Activated T-helper 17 cell treated with anti-CD3 and anti-CD28 coated beads, Interleukin-2, amount 50 U/mL, for 72 hours (primary cell): Measurements from ENCODE around the gene GTSE1. TPM values are rescaled to one million over a fixed set of nuclear protein-coding genes. Genes with fewer than 3 reads are reported as not detected.

Experiments used
- ATAC-seq: fragments of 150-1000 bp; cut with Tn5 transposase; replicated peaks from 2 replicates; pipeline ENCODE4 v1.10.0; 2021; ENCODE audit warnings: mild to moderate bottlenecking, moderate library complexity
- H3K27ac Mint-ChIP-seq: one replicate; pipeline ENCODE4 v1.8.0; 2022; ENCODE audit warnings: mixed read lengths
- H3K27me3 Mint-ChIP-seq: one replicate; pipeline ENCODE4 v1.8.0; 2022; ENCODE audit warnings: mixed read lengths
- H3K36me3 Mint-ChIP-seq: one replicate; pipeline ENCODE4 v1.8.0; 2022; ENCODE audit warnings: low read depth, mild to moderate bottlenecking, mixed read lengths
- H3K4me1 Mint-ChIP-seq: one replicate; pipeline ENCODE4 v1.8.0; 2022; ENCODE audit warnings: mixed read lengths
- H3K4me3 Mint-ChIP-seq: one replicate; pipeline ENCODE4 v1.8.0; 2022; ENCODE audit warnings: mild to moderate bottlenecking, mixed read lengths
- H3K9me3 Mint-ChIP-seq: one replicate; pipeline ENCODE4 v1.8.0; 2022; ENCODE audit warnings: mixed read lengths
- total RNA-seq, 2 donors: library from RNA; stranded (reverse); gene quantifications; one replicate each; pipeline ENCODE4 v1.2.3, GENCODE V29; 2022

The GTSE1 gene
- total RNA-seq, 2 donors from 2014 or later = 36.9 to 62.1 TPM

DNA sequence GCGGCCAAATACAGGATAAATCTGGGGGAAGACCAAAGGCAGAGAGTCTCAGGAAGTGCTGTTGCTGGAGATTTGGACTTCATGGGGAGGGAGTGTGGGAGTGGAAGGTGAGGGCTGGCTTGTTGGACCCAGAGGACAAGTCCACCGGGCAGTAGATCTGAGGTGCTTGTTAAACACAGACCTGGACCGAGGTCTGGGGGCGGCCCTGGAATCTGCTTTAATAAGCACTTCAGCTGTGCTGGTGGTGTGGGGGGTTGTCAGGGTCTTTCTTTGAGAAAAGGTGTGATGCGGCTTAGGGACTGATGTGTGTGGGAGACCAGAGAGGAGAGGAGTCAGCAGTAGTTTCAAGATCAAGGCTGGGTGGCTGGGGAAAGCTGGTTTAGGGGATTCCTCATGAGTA is 43.3 kb downstream of the GTSE1 start:
- H3K4me3 Mint-ChIP-seq = no peak overlapping the region
- H3K27ac Mint-ChIP-seq = peak overlapping the region; percentile 21
- ATAC-seq = no peak
- no peaks in the 10 kb centered on the region for H3K27me3 Mint-ChIP-seq
- H3K9me3 Mint-ChIP-seq = no peaks in the 10 kb centered on the region
- H3K4me1 Mint-ChIP-seq = peaks cover 25% of the 10 kb centered on the region
- H3K36me3 Mint-ChIP-seq = peaks cover 88% of the 10 kb centered on the region

DNA sequence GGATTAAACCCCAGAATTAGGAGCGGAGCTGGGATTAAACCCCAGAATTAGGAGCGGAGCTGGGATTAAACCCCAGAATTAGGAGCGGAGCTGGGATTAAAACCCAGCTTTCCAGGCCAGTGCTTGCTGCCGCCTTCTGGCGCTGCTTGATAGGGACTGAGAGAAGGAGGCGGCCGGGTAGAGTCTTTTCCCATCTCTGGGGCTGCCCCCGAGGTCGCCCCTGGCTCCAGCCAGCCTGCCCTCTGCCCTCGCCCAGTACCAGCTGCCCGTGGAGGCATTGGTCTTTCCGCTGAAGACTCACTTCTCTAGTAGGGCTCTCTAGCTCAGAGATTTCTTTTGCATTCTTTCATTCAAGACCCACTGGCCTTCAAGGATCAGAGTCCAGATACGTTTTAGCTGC is 44.0 kb downstream of the GTSE1 start:
- peaks cover 95% of the 10 kb centered on the region for H3K36me3 Mint-ChIP-seq

DNA sequence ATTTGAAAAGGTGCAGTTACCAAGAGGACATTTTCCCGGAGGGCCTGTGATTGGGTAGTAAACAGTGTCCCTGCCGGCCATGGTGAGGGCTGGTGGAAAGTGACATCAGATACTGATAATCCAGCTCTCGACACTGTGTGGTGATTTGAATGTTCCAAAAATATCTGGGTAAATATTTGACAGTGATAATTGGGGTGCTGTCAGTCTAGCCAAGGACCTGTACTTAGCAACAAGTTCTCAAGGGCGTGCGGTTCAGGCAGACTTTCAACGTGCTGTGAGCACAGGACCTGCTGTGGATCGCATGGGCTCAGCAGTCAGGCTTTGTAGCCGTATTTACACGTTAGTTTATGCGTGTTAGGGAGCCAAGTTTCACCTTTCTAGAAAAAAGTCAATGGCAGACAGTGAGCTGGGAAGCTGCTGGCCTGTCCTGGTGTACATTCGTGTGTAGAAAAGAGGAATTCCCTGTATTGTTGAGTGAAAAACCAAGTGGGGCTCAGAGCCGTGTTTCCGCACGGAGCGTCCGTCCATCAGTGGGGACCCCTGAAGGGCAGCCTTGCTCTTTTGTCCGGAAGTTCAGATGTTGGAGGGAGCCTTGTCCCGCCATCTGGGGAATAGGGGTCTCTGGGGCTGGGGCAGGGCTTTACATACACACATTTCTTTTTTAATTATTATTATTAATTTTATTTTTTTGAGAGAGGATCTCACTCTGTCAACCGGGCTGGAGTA is 50.2 kb downstream of the GTSE1 start:
- Mint-ChIP-seq H3K36me3 (peaks cover 99% of the 10 kb centered on the region), H3K27me3 (no peaks in the 10 kb centered on the region), H3K9me3 (no peaks in the 10 kb centered on the region), H3K4me1 (no peaks in the 10 kb centered on the region), H3K4me3 (no peak overlapping the region), H3K27ac (no peak overlapping the region)
- no peak for ATAC-seq

More for the DNA sequence above, 44.0 kb downstream of the GTSE1 start:
- Mint-ChIP-seq H3K9me3 (no peaks in the 10 kb centered on the region), H3K27me3 (no peaks in the 10 kb centered on the region), H3K4me1 (peaks cover 25% of the 10 kb centered on the region), H3K27ac (no peak overlapping the region), H3K4me3 (no peak overlapping the region)
- no peak for ATAC-seq

DNA sequence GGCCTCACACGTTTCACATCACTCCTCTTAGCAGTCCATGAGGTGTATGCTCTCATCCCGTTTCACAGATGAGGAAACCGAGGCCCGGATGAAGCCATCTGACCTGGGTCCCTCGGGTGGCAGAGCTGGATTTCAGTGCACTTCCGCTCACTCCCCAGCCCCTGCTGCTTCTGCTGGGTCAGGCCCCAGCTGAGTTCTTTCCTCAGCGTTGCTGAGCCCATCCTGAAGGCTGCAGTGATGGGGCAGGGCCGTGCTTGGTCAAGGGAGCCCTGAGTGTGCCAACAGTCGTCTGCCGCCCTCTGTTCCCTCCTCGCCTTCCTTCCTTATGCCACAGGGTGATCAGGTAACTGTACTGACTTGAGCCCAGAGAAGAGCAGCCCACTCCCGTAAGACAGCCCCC is 51.0 kb downstream of the GTSE1 start:
- no peaks in the 10 kb centered on the region for H3K27me3 Mint-ChIP-seq
- no peaks in the 10 kb centered on the region for H3K4me1 Mint-ChIP-seq
- no peak overlapping the region for H3K4me3 Mint-ChIP-seq
- H3K9me3 Mint-ChIP-seq = no peaks in the 10 kb centered on the region
- peaks cover 99% of the 10 kb centered on the region for H3K36me3 Mint-ChIP-seq
- ATAC-seq = no peak
- H3K27ac Mint-ChIP-seq = no peak overlapping the region

DNA sequence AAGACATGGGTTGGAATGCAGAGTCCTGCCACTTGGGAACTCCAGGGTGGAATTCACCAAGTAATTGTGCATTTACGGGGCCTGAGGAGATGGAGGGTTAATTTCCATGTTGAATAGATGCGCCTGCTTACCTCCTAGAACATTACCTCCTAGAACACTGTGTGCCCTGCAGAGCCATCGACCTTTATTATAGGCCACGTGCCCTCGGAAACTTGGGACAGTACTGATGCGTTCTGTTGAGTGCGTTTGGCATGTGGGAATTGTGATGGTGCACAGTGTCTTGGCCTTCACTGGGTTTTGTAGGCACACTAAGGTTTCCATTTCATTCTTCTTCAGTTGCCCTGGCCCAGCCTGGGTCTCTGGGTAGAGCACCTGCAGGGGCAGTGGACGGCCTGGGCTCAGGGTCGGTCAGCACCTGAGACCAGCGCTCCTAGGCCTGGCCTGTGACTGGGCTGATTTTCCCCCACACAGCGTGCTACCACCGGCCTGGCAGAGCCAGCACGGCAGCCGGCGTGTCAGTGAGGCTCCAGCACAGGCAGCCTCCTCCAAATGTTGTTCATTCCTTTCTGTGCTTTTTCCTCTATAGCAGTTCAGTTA is 51.5 kb downstream of the GTSE1 start:
- Mint-ChIP-seq H3K27ac (no peak overlapping the region), H3K4me3 (no peak overlapping the region), H3K9me3 (no peaks in the 10 kb centered on the region), H3K36me3 (peaks cover 97% of the 10 kb centered on the region), H3K27me3 (no peaks in the 10 kb centered on the region), H3K4me1 (no peaks in the 10 kb centered on the region)
- no peak for ATAC-seq

DNA sequence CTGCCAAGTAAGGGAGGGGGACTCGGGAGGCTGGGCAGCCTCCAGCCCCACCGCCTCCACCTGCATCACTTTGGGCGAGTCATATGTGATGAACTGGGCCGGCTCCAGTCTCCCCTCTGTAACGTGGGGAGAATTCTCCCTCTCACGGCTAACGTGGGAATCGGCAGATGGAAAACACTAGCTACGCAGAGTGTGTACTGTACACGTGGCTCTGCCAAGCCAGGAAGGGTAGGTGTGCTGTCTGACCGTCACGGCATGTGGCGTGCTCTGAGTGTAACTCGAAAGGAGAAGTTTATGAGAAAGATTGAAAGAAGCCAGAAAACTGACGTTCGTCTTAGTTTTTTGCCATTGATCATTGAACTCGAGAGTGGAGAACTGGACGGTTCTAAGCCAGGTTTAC is 52.6 kb downstream of the GTSE1 start:
- H3K27me3 Mint-ChIP-seq = no peaks in the 10 kb centered on the region
- H3K27ac Mint-ChIP-seq = no peak overlapping the region
- H3K36me3 Mint-ChIP-seq = peaks cover 94% of the 10 kb centered on the region
- no peaks in the 10 kb centered on the region for H3K9me3 Mint-ChIP-seq
- ATAC-seq = no peak
- no peaks in the 10 kb centered on the region for H3K4me1 Mint-ChIP-seq
- no peak overlapping the region for H3K4me3 Mint-ChIP-seq

DNA sequence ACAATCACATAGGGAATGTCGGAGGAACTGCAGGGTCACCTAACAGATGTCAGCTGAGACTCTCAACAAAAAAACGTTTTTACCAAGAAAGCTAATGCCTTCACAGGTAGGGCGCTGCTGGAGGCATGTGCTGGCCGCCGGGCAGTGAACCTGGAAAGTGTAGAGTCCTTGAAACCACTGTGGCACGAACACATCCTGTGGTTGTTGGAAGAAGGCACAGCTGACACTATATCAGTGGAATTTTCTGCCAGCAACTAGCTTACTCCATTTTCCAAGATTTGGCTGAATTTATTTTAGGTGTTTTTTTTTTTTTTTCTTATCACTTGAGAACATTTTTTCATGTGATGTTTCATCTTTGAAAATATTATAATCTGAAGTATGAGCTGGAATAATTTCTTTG is 53.0 kb downstream of the GTSE1 start:
- H3K36me3 Mint-ChIP-seq = peaks cover 90% of the 10 kb centered on the region
- no peak overlapping the region for H3K27ac Mint-ChIP-seq
- H3K4me3 Mint-ChIP-seq = no peak overlapping the region
- H3K27me3 Mint-ChIP-seq = no peaks in the 10 kb centered on the region
- no peak for ATAC-seq
- no peaks in the 10 kb centered on the region for H3K4me1 Mint-ChIP-seq
- no peaks in the 10 kb centered on the region for H3K9me3 Mint-ChIP-seq

DNA sequence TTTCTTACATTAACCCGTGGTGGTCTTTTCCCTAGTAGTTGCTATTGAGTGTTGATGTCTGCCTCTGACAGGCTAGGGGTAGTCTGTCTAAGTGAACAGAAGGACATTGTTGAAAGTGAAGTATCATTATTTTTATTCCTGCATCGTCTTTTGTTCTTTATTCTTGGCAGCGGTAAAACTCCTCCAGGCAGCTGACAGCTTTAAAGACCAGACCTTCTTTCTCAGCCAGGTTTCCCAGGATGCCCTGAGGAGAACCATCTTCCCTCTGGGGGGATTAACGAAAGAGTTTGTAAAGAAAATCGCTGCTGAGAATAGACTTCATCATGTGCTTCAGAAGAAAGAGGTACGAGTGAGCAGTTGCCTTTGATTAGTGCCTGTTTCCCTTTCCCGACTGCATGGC is 53.5 kb downstream of the GTSE1 start:
- no peak overlapping the region for H3K27ac Mint-ChIP-seq
- no peak for ATAC-seq
- no peaks in the 10 kb centered on the region for H3K9me3 Mint-ChIP-seq
- H3K27me3 Mint-ChIP-seq = no peaks in the 10 kb centered on the region
- no peaks in the 10 kb centered on the region for H3K4me1 Mint-ChIP-seq
- peaks cover 86% of the 10 kb centered on the region for H3K36me3 Mint-ChIP-seq
- no peak overlapping the region for H3K4me3 Mint-ChIP-seq

DNA sequence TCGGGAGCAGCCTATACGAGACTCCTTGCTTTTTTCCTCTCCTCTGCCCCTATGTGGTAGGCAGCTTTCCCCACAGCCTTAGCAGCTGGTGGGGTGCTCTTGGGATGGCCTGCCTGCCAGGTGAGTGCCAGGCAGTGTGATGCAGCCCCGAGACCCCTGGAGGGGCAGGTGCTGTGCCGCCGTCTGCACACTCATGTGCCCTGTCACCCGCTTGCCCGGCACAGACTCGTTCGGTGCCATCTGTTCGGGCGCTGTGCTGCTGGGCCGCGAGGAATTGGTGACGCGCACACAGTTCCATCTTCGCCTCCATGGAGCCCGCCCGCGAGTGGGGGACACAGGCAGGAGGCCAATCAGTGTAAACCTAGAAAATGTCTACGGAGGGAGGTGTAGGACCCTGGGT is 54.0 kb downstream of the GTSE1 start:
- no peaks in the 10 kb centered on the region for H3K9me3 Mint-ChIP-seq
- H3K36me3 Mint-ChIP-seq = peaks cover 86% of the 10 kb centered on the region
- H3K27ac Mint-ChIP-seq = no peak overlapping the region
- H3K27me3 Mint-ChIP-seq = no peaks in the 10 kb centered on the region
- ATAC-seq = no peak
- H3K4me3 Mint-ChIP-seq = no peak overlapping the region
- H3K4me1 Mint-ChIP-seq = no peaks in the 10 kb centered on the region

DNA sequence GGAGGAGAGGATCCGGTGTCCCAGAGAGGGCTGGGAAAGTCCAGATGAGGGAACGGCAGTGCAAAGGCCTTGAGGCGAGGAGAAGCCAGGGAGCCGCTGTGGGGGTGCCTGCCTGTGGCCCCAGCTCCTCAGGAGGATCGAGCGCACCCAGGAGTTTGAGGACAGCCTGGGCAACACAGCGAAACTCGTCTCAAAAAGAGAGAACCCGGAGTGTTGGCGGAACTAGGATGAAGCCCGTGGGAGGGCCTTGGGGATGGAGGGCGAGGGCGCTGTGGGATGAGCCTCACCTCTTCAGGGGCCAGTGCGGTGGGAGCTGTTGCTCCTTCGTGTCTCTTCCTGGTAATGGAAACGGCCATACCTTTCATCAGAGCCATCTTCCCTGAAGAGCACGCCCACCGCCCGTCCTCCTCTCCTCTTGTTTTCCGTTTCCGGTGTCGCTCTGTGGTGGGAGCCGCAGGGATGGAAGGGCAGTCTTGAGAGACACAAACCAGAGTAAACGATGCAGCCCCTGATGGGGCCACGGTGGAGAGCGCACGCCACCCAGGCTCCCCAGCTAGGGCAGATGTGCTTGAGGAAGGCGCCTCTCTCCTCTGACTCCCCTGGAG is 54.6 kb downstream of the GTSE1 start:
- H3K27me3 Mint-ChIP-seq = no peaks in the 10 kb centered on the region

DNA sequence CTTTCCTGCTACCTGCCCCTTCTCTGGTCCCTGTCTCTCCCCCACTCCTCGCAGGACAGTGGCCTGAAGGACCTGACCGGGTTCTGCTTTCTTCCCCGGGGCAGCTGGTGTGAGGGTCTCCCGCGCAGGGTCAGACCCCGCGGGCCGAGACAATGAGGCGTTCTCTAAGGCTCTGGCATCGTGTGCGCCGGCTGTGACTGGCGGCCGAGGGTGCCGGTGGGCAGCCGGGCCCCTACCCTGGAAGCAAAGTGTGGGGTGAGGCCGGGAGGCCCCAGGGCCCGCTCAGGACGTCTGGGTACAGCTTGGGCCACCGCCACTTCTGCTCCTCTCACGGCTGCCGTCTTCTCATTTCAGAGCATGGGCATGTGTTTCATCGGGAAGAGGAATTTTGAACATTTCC is 55.1 kb downstream of the GTSE1 start:
- H3K9me3 Mint-ChIP-seq = no peaks in the 10 kb centered on the region
- no peaks in the 10 kb centered on the region for H3K4me1 Mint-ChIP-seq
- H3K4me3 Mint-ChIP-seq = no peak overlapping the region
- H3K27me3 Mint-ChIP-seq = no peaks in the 10 kb centered on the region
- peaks cover 76% of the 10 kb centered on the region for H3K36me3 Mint-ChIP-seq
- no peak for ATAC-seq
- no peak overlapping the region for H3K27ac Mint-ChIP-seq

More for the DNA sequence above, 54.6 kb downstream of the GTSE1 start:
- ATAC-seq = no peak
- Mint-ChIP-seq H3K27ac (no peak overlapping the region), H3K4me1 (no peaks in the 10 kb centered on the region), H3K9me3 (no peaks in the 10 kb centered on the region), H3K36me3 (peaks cover 81% of the 10 kb centered on the region), H3K4me3 (no peak overlapping the region)

DNA sequence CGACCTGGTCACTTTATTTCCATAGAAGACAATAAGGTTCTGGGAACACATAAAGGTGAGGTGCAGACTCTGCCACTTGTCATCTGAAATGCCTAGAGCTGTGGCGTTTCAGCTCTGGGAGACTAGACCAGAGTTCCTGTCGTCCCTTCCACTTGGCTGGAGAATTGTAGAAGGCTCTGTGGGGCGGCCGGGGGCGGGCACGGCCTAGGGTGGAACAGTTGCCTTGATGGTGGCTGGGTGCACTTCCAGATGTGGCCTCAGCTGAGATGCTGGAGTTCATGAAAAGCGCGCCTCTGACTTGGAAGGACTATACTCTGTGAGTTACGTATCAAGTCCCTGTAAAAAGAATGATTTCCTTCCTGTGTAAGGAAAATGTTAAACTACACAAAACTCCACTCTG is 55.6 kb downstream of the GTSE1 start:
- Mint-ChIP-seq H3K4me3 (no peak overlapping the region), H3K9me3 (no peaks in the 10 kb centered on the region), H3K36me3 (peaks cover 71% of the 10 kb centered on the region), H3K27ac (no peak overlapping the region), H3K27me3 (no peaks in the 10 kb centered on the region), H3K4me1 (no peaks in the 10 kb centered on the region)
- ATAC-seq = no peak

DNA sequence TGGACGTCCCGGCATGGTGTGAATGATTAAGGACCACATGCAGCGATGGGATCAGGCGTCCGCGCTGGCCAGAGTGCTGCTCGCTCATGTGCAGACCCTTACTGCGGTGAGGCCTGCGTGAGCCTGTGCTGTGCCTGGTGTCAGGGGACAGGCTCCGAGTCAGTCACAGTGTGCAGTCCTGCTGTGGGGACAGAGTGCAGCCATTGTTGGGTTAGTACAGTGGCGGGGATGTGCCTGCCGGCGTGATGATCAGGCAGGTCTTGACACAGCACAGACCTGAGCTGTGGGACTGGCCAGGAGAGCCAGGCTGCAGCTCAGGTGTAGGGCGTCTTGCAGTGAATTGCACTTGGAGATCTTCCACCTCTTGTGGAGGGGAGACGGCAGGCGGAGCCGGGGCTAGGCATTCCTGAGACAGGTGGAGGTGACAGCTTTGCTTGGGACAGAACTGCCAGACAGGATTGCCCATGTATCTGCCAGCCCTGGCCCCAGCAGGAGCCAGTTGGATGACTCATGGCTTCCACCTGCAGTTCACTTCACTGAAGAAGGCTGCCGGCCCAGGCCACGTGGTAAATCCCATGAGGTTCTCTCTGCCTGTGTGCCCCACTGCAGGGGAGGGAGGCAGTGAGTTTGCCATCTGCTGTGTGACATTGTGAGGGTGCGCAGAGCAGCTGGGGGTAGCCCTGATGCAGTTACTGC is 56.2 kb downstream of the GTSE1 start:
- Mint-ChIP-seq H3K4me3 (no peak overlapping the region), H3K9me3 (no peaks in the 10 kb centered on the region), H3K4me1 (no peaks in the 10 kb centered on the region), H3K27me3 (no peaks in the 10 kb centered on the region), H3K27ac (no peak overlapping the region), H3K36me3 (peaks cover 65% of the 10 kb centered on the region)
- ATAC-seq = no peak

DNA sequence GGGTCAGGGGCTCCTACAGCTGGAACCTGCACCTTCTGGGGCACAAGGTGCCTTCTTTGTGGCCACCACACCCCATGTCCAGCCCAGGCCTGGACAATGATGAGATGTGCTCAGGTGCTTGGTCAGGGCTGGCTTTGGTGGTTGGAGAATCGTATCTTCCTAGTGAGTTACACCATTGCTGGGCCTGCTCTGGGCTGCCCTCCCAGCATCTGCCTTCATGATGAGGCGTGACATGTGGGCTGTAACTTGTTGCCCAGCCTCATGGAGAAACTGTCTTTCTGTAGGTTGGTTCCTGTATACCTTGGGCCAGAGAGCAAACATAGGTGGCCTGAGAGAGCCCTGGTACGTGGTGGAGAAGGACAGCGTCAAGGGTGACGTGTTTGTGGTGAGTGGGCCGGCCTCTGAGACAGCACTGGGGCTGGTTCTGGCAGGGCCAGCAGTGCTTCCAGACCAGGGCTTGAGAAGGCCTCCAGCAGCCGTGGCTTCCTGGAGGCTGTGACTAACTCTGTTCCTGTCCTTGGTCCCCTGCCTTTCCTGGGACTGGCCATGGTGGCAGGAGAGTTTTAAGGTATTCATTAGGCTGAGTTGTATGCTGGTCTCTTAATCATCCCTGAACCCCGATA is 56.9 kb downstream of the GTSE1 start:
- no peak for ATAC-seq
- no peak overlapping the region for H3K27ac Mint-ChIP-seq
- no peaks in the 10 kb centered on the region for H3K9me3 Mint-ChIP-seq
- H3K36me3 Mint-ChIP-seq = peaks cover 61% of the 10 kb centered on the region
- H3K4me1 Mint-ChIP-seq = no peaks in the 10 kb centered on the region
- no peak overlapping the region for H3K4me3 Mint-ChIP-seq
- no peaks in the 10 kb centered on the region for H3K27me3 Mint-ChIP-seq
